GM19238 (cell line): ENCODE results near the gene ATP1A3.
"Not testable (repeated sequence)": the region's sequence is repeated elsewhere in the genome, so short reads cannot be mapped to it uniquely, and the experiment has no call there.

ENCODE experiments used
- DNase-seq: peaks from one replicate; pipeline ENCODE4 v3.0.0; 2011; ENCODE audit warnings: low spot score; ENCODE audit not compliant: insufficient read length

Gene ATP1A3

GRCh38 chr19:42010245-42011126, 16.5 kb upstream of the ATP1A3 start:
- no peak for DNase-seq

DNA sequence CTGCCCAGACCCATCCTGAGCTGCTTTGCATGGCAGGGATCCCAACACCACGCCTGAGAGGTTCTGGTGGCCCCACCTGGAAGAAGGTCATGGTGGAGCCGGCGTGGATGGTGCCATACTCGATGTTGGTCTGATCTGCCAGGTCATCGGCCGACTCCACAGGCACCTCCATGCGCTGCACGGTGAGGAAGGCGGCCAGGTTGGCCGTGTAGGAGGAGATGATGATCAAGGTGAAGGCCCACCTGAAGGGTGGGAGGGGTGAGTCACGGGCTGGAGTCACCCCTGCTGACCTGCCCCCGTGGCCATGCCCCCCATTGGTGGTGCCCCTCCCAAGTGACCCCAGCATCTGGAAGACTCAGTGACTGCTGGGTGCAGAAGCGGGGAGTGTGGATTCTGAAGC, 12.5 kb upstream of the ATP1A3 start:
- DNase-seq = no peak

- no peak for DNase-seq
These were observed 11.5 kb upstream of the ATP1A3 start for GRCh38 chr19:42005504-42005903.

- no peak for DNase-seq
These were observed 9.7 kb upstream of the ATP1A3 start for GRCh38 chr19:42003506-42004294.

- DNase-seq = no peak
These were observed 5.8 kb upstream of the ATP1A3 start for GRCh38 chr19:41999878-42000208.

GRCh38 chr19:41999071-41999877, 5.2 kb upstream of the ATP1A3 start:
- DNase-seq = no peak

DNA sequence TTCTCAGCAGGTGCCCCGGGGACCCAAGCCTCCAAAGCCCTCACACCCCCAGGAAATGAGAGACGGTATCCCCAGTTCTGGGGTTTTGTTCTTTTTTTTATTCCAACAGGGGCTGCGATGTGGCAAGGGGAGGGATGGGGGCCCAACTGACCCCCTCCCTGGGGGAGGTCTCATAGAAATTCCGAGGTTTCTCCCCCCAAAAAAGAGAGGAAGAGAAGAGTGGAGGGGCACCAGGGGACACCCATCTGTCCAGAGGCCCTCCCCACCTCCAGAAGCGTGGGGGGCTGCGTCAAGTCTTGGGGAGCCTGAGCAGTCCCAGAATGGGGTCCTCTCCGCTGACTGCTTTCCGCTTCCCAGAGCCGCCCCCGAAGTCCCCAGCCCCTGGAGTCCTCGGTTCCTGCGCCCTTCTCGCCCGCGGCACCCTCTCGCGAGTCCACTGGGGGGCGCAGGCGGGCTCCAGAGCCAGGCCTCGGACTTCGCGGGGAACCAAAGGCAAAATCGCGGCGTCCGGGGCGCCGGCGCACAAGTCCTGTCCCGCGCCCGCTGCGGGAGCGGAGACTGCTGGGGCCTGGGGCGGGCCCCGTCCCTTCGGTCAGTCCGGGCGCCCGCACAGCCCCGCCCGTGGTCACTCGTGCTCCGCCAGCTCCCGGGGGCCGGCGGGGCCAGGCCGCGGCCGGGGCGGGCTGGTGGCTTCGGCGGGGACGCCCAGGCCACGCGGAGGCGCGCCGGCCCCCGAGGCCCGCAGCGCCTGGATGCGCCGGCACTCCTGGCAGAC, 4.4 kb upstream of the ATP1A3 start:
- peak; percentile 45 for DNase-seq

- no peak for DNase-seq
These were observed 3.8 kb upstream of the ATP1A3 start for GRCh38 chr19:41997851-41998229.

GRCh38 chr19:41997121-41997850, 3.3 kb upstream of the ATP1A3 start:
- DNase-seq = peak; percentile 60

DNA sequence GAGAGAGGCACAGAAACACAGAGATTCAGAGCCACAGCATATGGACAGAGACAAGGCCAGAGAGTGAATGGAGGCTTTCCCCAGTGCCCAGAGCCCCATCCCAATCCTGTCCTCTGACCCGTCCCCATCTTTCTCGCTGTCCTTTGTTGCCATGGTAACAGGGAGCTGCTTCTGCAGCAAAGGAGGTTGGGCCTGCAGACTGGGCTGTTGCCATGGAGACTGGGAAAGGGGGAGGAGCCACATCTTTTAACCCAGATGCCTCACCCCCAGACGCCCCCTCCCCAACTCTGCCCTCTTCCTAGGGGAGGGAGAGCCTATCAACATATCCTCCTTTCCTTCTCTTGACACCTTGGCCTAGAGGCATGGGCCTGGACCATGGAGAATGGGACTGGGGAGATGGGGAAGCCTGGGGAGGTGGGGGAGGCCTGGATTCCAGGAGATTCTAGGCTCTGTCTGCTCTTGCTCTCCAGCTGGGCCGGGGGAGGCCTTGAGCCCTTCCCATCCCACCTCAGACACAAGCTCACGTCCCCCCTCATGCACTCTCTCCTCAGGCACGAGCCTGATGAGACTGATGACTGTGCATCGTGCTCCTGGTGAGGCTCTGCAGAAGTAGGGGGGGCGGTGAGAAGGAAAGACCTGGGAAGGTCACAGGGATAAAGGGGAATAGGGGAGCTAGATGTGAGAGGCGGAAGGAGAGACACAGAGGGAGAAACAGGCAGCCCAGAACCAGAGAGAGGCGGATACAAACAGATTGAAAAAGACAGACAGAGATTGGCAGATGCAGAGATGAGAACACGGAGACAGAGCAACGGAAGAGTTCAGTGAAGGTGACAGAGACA, 2.1 kb upstream of the ATP1A3 start:
- DNase-seq = no peak

- no peak for DNase-seq
These were observed 1.2 kb upstream of the ATP1A3 start for GRCh38 chr19:41994994-41995958.

GRCh38 chr19:41994521-41994971, 516 bp upstream of the ATP1A3 start:
- no peak for DNase-seq

- DNase-seq = not testable (repeated sequence)
These were observed 2.0 kb downstream of the ATP1A3 start for GRCh38 chr19:41991925-41992569.

- no peak for DNase-seq
These were observed 3.0 kb downstream of the ATP1A3 start for GRCh38 chr19:41991025-41991424.

DNA sequence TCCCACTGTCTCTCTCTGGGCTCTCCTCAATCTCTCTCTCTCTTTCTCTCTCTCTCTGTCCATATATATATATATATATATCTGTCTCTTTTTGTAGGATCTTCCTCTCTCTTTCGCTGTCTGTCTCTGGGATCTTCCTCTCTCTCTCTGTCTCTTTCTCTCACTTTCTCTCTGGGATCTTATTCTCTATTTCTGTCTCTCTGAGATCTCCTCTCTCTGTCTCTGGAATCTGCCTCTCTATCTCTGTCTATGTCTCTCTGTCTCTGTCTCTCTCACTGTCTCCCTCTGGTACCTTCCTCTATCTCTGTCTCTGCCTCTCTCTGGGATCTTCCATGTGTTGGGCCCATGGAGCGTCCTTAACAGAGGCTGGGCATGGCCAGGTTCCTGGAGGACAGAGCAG, 3.4 kb downstream of the ATP1A3 start:
- no peak for DNase-seq

- DNase-seq = no peak
These were observed 4.0 kb downstream of the ATP1A3 start for GRCh38 chr19:41990028-41990427.

DNA sequence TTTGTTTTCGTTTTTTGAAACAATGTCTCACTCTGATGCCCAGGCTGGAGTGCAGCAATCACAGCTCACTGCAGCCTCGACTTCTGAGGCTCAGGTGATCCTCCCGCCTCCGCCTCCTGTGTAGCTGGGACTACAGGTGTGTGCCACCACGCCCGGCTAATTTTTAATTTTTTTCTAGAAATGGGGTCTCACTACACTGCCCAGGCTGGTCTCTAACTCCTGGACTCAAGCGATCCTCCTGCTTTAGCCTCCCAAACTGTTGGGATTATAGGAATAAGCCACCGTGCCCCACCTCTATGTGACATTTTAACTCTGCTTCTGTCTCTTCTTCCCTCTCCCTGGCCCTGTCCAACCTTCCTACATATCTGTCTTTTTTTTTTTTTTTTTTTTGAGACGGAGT, 5.1 kb downstream of the ATP1A3 start:
- DNase-seq = no peak
